Fibroblast of lung (primary cell): ENCODE results near the gene UBTF. TPM values are rescaled to one million over a fixed set of nuclear protein-coding genes. Genes with fewer than 3 reads are reported as not detected.

Experiments used
- DNase-seq, 2 donors: peaks; one replicate each; pipeline versions ENCODE4 v3.0.0 to v3.0.0-alpha.2; 2010; ENCODE audit warnings: low read depth in 2 of 2
- H2AFZ ChIP-seq: 2 replicates; pipeline ENCODE4 v1.5.1; 2012; ENCODE audit warnings: low read length, control low read depth, inconsistent platforms
- H3K27ac ChIP-seq: 2 replicates; pipeline ENCODE4 v1.5.1; 2011; ENCODE audit warnings: low read length, control low read depth; ENCODE audit not compliant: insufficient read depth
- H3K27me3 ChIP-seq: 2 replicates; pipeline ENCODE4 v1.5.1; 2011; ENCODE audit warnings: mild to moderate bottlenecking, low read length; ENCODE audit not compliant: control insufficient read depth, insufficient read depth
- H3K36me3 ChIP-seq: 2 replicates; pipeline ENCODE4 v1.5.1; 2011; ENCODE audit warnings: low read length; ENCODE audit not compliant: control insufficient read depth, insufficient read depth
- H3K4me1 ChIP-seq: 2 replicates; pipeline ENCODE4 v1.5.1; 2011; ENCODE audit warnings: low read length; ENCODE audit not compliant: control insufficient read depth, insufficient read depth; ENCODE audit errors: extremely low read depth
- H3K4me2 ChIP-seq: 2 replicates; pipeline ENCODE4 v1.5.1; 2011; ENCODE audit warnings: low read length, control low read depth; ENCODE audit not compliant: insufficient read depth; ENCODE audit errors: extremely low read depth
- H3K4me3 ChIP-seq, 4 experiments: fragments of 200-600 bp in 1 of 4; sonication (generic) in 1 of 4; replicated peaks in 1 of 4; 2 replicates each; pipeline ENCODE4 v1.5.1; 2011 to 2016; ENCODE audit warnings: low read length in 4 of 4, low read depth in 3 of 4, mild to moderate bottlenecking in 3 of 4, control low read depth in 2 of 4, inconsistent platforms in 1 of 4, mixed read lengths in 1 of 4; ENCODE audit not compliant: insufficient read depth in 1 of 4; ENCODE audit errors: control extremely low read depth in 1 of 4
- H3K79me2 ChIP-seq: 2 replicates; pipeline ENCODE4 v1.5.1; 2012; ENCODE audit warnings: mild to moderate bottlenecking, low read length, inconsistent platforms; ENCODE audit not compliant: control insufficient read depth, insufficient read depth
- H3K9ac ChIP-seq: 2 replicates; pipeline ENCODE4 v1.5.1; 2011; ENCODE audit warnings: mild to moderate bottlenecking, low read length, control low read depth; ENCODE audit not compliant: insufficient read depth
- H3K9me3 ChIP-seq: 2 replicates; pipeline ENCODE4 v1.5.1; 2012; ENCODE audit warnings: low read depth, low read length; ENCODE audit not compliant: control insufficient read depth, insufficient read depth
- H4K20me1 ChIP-seq: 2 replicates; pipeline ENCODE4 v1.5.1; 2011; ENCODE audit warnings: low read length; ENCODE audit not compliant: control insufficient read depth, insufficient read depth; ENCODE audit errors: extremely low read depth
- EZH2 ChIP-seq: IDR thresholded peaks from 2 replicates; pipeline ENCODE4 v1.5.1; 2012; ENCODE audit warnings: low read length, control low read depth, mild to moderate bottlenecking; ENCODE audit errors: missing control alignments
- polyA plus RNA-seq, 2 donors: library from polyadenylated mRNA; depleted of rRNA in 1 of 2; stranded (reverse) in 1 of 2; unstranded in 1 of 2; fragments of >200 nt; gene quantifications; 2 replicates each; pipeline ENCODE4 v1.2.1, GENCODE V29; 2011 to 2012; ENCODE audit warnings: missing spikeins in 1 of 2
- total RNA-seq: library from RNA; depleted of rRNA; stranded (reverse); fragments of >200 nt; gene quantifications from 2 replicates; pipeline ENCODE4 v1.2.1, GENCODE V29; 2014
- TF ChIP-seq, protein P1 (sequence below), 2 donors: IDR thresholded peaks in 1 of 2; conservative IDR thresholded peaks in 1 of 2; 1 replicate in 1 of 2; 2 replicates in 1 of 2; pipeline ENCODE4 v1.5.1; 2011 to 2012; ENCODE audit warnings: low read length in 2 of 2, control low read depth in 1 of 2, inconsistent platforms in 1 of 2, low read depth in 1 of 2, mild to moderate bottlenecking in 1 of 2

Gene UBTF
- total and polyA plus RNA-seq, 2 donors (not counting 1 experiment from before 2014, with no cell fraction given) = 25.1 to 42.1 TPM

- Histone ChIP-seq H3K79me2 (no peaks in the 10 kb centered on the region), H3K4me1 (no peaks in the 10 kb centered on the region), H3K4me2 (no peak overlapping the region), H3K4me3 (no peak overlapping the region), H3K9me3 (no peaks in the 10 kb centered on the region), H4K20me1 (no peaks in the 10 kb centered on the region), H3K36me3 (peaks cover 4% of the 10 kb centered on the region), H2AFZ (no peak overlapping the region), H3K27ac (no peak overlapping the region), H3K9ac (no peak overlapping the region), H3K27me3 (no peaks in the 10 kb centered on the region)
- TF ChIP-seq, protein P1, sequence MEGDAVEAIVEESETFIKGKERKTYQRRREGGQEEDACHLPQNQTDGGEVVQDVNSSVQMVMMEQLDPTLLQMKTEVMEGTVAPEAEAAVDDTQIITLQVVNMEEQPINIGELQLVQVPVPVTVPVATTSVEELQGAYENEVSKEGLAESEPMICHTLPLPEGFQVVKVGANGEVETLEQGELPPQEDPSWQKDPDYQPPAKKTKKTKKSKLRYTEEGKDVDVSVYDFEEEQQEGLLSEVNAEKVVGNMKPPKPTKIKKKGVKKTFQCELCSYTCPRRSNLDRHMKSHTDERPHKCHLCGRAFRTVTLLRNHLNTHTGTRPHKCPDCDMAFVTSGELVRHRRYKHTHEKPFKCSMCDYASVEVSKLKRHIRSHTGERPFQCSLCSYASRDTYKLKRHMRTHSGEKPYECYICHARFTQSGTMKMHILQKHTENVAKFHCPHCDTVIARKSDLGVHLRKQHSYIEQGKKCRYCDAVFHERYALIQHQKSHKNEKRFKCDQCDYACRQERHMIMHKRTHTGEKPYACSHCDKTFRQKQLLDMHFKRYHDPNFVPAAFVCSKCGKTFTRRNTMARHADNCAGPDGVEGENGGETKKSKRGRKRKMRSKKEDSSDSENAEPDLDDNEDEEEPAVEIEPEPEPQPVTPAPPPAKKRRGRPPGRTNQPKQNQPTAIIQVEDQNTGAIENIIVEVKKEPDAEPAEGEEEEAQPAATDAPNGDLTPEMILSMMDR (conservative IDR thresholded peaks at IDR 0.05 in 1 of 2, IDR thresholded peaks at IDR 0.05 in 1 of 2; ENCODE audit: low read depth in 1 of 2, low read length in 2 of 2) = no peak
- TF ChIP-seq EZH2 = no peak
- no peak for DNase-seq
These were observed 43.2 kb downstream of the UBTF start for GRCh38 chr17:44176257-44176656.

- H2AFZ ChIP-seq = no peak overlapping the region
- no peak overlapping the region for H3K4me3 ChIP-seq
- no peaks in the 10 kb centered on the region for H3K27me3 ChIP-seq
- no peaks in the 10 kb centered on the region for H4K20me1 ChIP-seq
- TF ChIP-seq EZH2 = no peak
- TF ChIP-seq, protein P1 (conservative IDR thresholded peaks at IDR 0.05 in 1 of 2, IDR thresholded peaks at IDR 0.05 in 1 of 2; ENCODE audit: low read depth in 1 of 2, low read length in 2 of 2) = no peak
- H3K79me2 ChIP-seq = no peaks in the 10 kb centered on the region
- no peak overlapping the region for H3K27ac ChIP-seq
- H3K4me2 ChIP-seq = no peak overlapping the region
- DNase-seq = no peak
- H3K9ac ChIP-seq = no peak overlapping the region
- peaks cover 4% of the 10 kb centered on the region for H3K36me3 ChIP-seq
- peaks cover 7% of the 10 kb centered on the region for H3K4me1 ChIP-seq
- no peaks in the 10 kb centered on the region for H3K9me3 ChIP-seq
These were observed 45.0 kb downstream of the UBTF start for GRCh38 chr17:44174427-44174826.

DNA sequence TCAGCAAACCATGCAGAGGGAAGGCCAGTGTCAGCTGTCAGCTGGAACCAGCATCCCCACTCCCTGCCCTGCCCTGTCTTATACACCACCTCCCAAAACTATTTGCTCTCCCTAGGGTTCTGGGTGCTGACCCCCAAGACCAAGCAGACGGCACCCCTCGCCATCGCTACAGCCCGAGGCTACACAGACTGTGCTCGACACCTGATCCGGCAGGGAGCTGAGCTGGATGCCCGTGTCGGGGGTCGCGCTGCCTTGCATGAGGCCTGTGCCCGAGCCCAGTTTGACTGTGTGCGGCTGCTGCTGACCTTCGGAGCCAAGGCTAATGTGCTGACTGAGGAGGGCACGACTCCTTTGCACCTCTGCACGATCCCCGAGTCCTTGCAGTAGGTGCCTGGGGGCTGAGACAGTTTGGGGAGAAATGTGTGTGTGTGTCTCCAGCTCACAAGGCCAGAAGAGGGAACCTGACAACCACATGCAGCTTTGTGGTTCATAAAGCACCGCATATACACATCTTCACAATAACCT is 47.5 kb downstream of the UBTF start:
- H3K9me3 ChIP-seq = no peaks in the 10 kb centered on the region
- H3K27me3 ChIP-seq = no peaks in the 10 kb centered on the region
- no peaks in the 10 kb centered on the region for H4K20me1 ChIP-seq
- H3K4me3 ChIP-seq = no peak overlapping the region
- no peaks in the 10 kb centered on the region for H3K79me2 ChIP-seq
- TF ChIP-seq, protein P1 (conservative IDR thresholded peaks at IDR 0.05 in 1 of 2, IDR thresholded peaks at IDR 0.05 in 1 of 2; ENCODE audit: low read depth in 1 of 2, low read length in 2 of 2) = no peak
- TF ChIP-seq EZH2 = no peak
- no peak overlapping the region for H2AFZ ChIP-seq
- no peak overlapping the region for H3K4me2 ChIP-seq
- H3K36me3 ChIP-seq = no peaks in the 10 kb centered on the region
- peaks cover 7% of the 10 kb centered on the region for H3K4me1 ChIP-seq
- DNase-seq = no peak
- H3K9ac ChIP-seq = no peak overlapping the region
- no peak overlapping the region for H3K27ac ChIP-seq
